Uterus (tissue), 4 donors: ENCODE results near the gene MRAP. TPM values are rescaled to one million over a fixed set of nuclear protein-coding genes. Genes with fewer than 3 reads are reported as not detected.

Source experiments
- DNase-seq, 2 donors: peaks; one replicate each; pipeline ENCODE4 v3.0.0-alpha.2; 2019 to 2020
- H3K27ac ChIP-seq, 2 donors: fragments of 200-600 bp; sonication (generic); 1 replicate in 1 of 2; 2 replicates in 1 of 2; pipeline ENCODE4 v1.5.1; 2016 to 2018
- H3K27me3 ChIP-seq, 2 donors: fragments of 200-600 bp; sonication (generic); one replicate each; pipeline ENCODE4 v1.5.1; 2018 to 2019; ENCODE audit warnings: control low read depth in 1 of 2
- H3K36me3 ChIP-seq, 2 donors: fragments of 200-600 bp; sonication (generic); one replicate each; pipeline ENCODE4 v1.5.1; 2019; ENCODE audit warnings: control low read depth in 1 of 2
- H3K4me1 ChIP-seq, 2 donors: fragments of 200-600 bp; sonication (generic); one replicate each; pipeline ENCODE4 v1.5.1; 2018 to 2019; ENCODE audit warnings: control low read depth in 1 of 2
- H3K4me3 ChIP-seq, 2 donors: fragments of 200-600 bp; sonication (generic); 1 replicate in 1 of 2; 2 replicates in 1 of 2; pipeline ENCODE4 v1.5.1; 2018 to 2019; ENCODE audit warnings: mild to moderate bottlenecking in 1 of 2
- H3K9me3 ChIP-seq, 2 donors: fragments of 200-600 bp; sonication (generic); one replicate each; pipeline ENCODE4 v1.5.1; 2019; ENCODE audit warnings: control low read depth in 1 of 2
- CTCF ChIP-seq, 4 experiments: fragments of 200-600 bp in 2 of 4; fragments of 450-650 bp in 2 of 4; sonication (generic) in 2 of 4; IDR thresholded peaks; one replicate each; pipeline ENCODE4 v1.5.1; 2016 to 2019; ENCODE audit warnings: antibody characterized with exemption in 4 of 4, mild to moderate bottlenecking in 2 of 4, moderate library complexity in 1 of 4
- POLR2A ChIP-seq, 2 donors: fragments of 450-650 bp; IDR thresholded peaks; one replicate each; pipeline ENCODE4 v1.6.1; 2016; ENCODE audit warnings: antibody characterized with exemption in 2 of 2, mild to moderate bottlenecking in 1 of 2, moderate library complexity in 1 of 2
- intact Hi-C: fragments of 100-400 bp; cut with DNase I; formaldehyde crosslinking; loops from one replicate; pipeline ENCODE4 v1.15.1; 2023; ENCODE audit warnings: low total_unique reads
- total RNA-seq, 4 donors: library from RNA; depleted of rRNA in 3 of 4; stranded (reverse); fragments of >200 nt in 3 of 4; gene quantifications; one replicate each; pipeline versions ENCODE4 v1.1.0 to v1.2.4, GENCODE V29; 2014 to 2023
- donor health status: DM: yes; HTN: yes; CAD: no.

The MRAP gene
- total RNA-seq, 4 donors from 2014 or later: not detected

- no peak overlapping the region for H3K4me3 ChIP-seq
- H3K9me3 ChIP-seq: no peaks in the 10 kb centered on the region
- H3K27me3 ChIP-seq: no peaks in the 10 kb centered on the region
- no peak for DNase-seq
- TF ChIP-seq POLR2A (IDR thresholded peaks at IDR 0.05) (no peak), CTCF (IDR thresholded peaks at IDR 0.05) (no peak)
- H3K36me3 ChIP-seq: no peaks in the 10 kb centered on the region
- H3K4me1 ChIP-seq: peaks cover 8 to 9% of the 10 kb centered on the region in 2 donors
- intact Hi-C loops: no loop called here
- no peak overlapping the region for H3K27ac ChIP-seq
Measured at GRCh38 chr21:32332463-32332951, 33.9 kb downstream of the MRAP start.

- Histone ChIP-seq H3K9me3 (no peaks in the 10 kb centered on the region), H3K4me3 (no peak overlapping the region), H3K27ac (no peak overlapping the region), H3K36me3 (no peaks in the 10 kb centered on the region), H3K27me3 (no peaks in the 10 kb centered on the region), H3K4me1 (peaks cover 0 to 5% of the 10 kb centered on the region in 2 donors)
- TF ChIP-seq POLR2A (IDR thresholded peaks at IDR 0.05) (no peak), CTCF (IDR thresholded peaks at IDR 0.05) (no peak)
- intact Hi-C loops: no loop called here
- no peak for DNase-seq
Measured at GRCh38 chr21:32333953-32334673, 35.5 kb downstream of the MRAP start.

GRCh38 chr21:32334980-32335531 lies 36.4 kb downstream of the MRAP start:
- TF ChIP-seq CTCF (IDR thresholded peaks at IDR 0.05) (no peak), POLR2A (IDR thresholded peaks at IDR 0.05) (no peak)
- H3K4me3 ChIP-seq: no peak overlapping the region
- intact Hi-C loops: no loop called here
- no peak for DNase-seq
- H3K27me3 ChIP-seq: no peaks in the 10 kb centered on the region
- H3K9me3 ChIP-seq: no peaks in the 10 kb centered on the region
- H3K27ac ChIP-seq: no peak overlapping the region
- H3K4me1 ChIP-seq: no peaks in the 10 kb centered on the region
- H3K36me3 ChIP-seq: no peaks in the 10 kb centered on the region

- DNase-seq: no peak
- intact Hi-C loops: no loop called here
- Histone ChIP-seq H3K4me1 (no peaks in the 10 kb centered on the region), H3K27ac (no peak overlapping the region), H3K27me3 (no peaks in the 10 kb centered on the region), H3K36me3 (no peaks in the 10 kb centered on the region), H3K4me3 (no peak overlapping the region), H3K9me3 (no peaks in the 10 kb centered on the region)
- TF ChIP-seq POLR2A (IDR thresholded peaks at IDR 0.05): no peak
- TF ChIP-seq CTCF (IDR thresholded peaks at IDR 0.05): no peak
Measured at GRCh38 chr21:32335601-32336575, 37.2 kb downstream of the MRAP start.
